SU-DHL-6 (cell line): ENCODE measurements around the gene GRB10.

ENCODE experiments used
- H2AFZ ChIP-seq: fragments of 200-600 bp; sonication (generic); 2 replicates; pipeline ENCODE4 v1.6.1; 2014; ENCODE audit warnings: low read depth, mild to moderate bottlenecking, moderate library complexity, mixed read lengths, antibody characterized with exemption, low read length; ENCODE audit not compliant: severe bottlenecking
- H3F3A ChIP-seq: fragments of 200-600 bp; shearing (Covaris generic); 2 replicates; pipeline ENCODE4 v1.6.0; 2016; ENCODE audit warnings: antibody characterized with exemption, mild to moderate bottlenecking; ENCODE audit not compliant: insufficient read depth
- H3K27ac ChIP-seq: fragments of 200-600 bp; sonication (generic); 2 replicates; pipeline ENCODE4 v1.5.1; 2016; ENCODE audit warnings: low read depth, mild to moderate bottlenecking, low read length, moderate library complexity, mixed read lengths
- H3K27me3 ChIP-seq: fragments of 200-600 bp; sonication (generic), shearing (Covaris generic); 2 replicates; pipeline ENCODE4 v1.6.0; 2014; ENCODE audit warnings: mild to moderate bottlenecking, low read length
- H3K36me3 ChIP-seq: fragments of 200-600 bp; sonication (generic); 2 replicates; pipeline ENCODE4 v1.6.1; 2014; ENCODE audit warnings: mild to moderate bottlenecking, low read length, mixed read lengths
- H3K4me2 ChIP-seq: fragments of 300-600, 200-600 bp; shearing (Covaris generic), sonication (generic); 2 replicates; pipeline ENCODE4 v1.6.0; 2014; ENCODE audit warnings: low read length, low read depth, mild to moderate bottlenecking; ENCODE audit not compliant: poor library complexity, severe bottlenecking
- H3K4me3 ChIP-seq: fragments of 200-600 bp; sonication (generic); 2 replicates; pipeline ENCODE4 v1.5.1; 2014; ENCODE audit warnings: antibody characterized with exemption, low read length, mild to moderate bottlenecking, mixed read lengths; ENCODE audit not compliant: insufficient read depth, poor library complexity, severe bottlenecking
- H3K79me2 ChIP-seq: fragments of 200-600 bp; sonication (generic); 2 replicates; pipeline ENCODE4 v1.6.1; 2014; ENCODE audit warnings: mild to moderate bottlenecking, low read length, moderate library complexity; ENCODE audit not compliant: insufficient read depth
- H3K9ac ChIP-seq: fragments of 200-600 bp; sonication (generic); 2 replicates; pipeline ENCODE4 v1.7.0; 2014; ENCODE audit warnings: mild to moderate bottlenecking, low read length
- H3K9me2 ChIP-seq: fragments of 200-600 bp; sonication (generic); replicated peaks from 2 replicates; pipeline ENCODE4 v1.6.1; 2014; ENCODE audit warnings: low read length; ENCODE audit not compliant: insufficient read depth
- H3K9me3 ChIP-seq: fragments of 200-600 bp; sonication (generic); 2 replicates; pipeline ENCODE4 v1.6.1; 2014; ENCODE audit warnings: low read length, mixed read lengths; ENCODE audit not compliant: insufficient read depth
- H4K20me1 ChIP-seq: fragments of 200-600 bp; sonication (generic); 2 replicates; pipeline ENCODE4 v1.6.1; 2014; ENCODE audit warnings: low read depth, mild to moderate bottlenecking, antibody characterized with exemption, low read length, moderate library complexity, mixed read lengths
- EZH2phosphoT487 ChIP-seq: fragments of 200-600 bp; sonication (generic), shearing (Covaris generic); conservative IDR thresholded peaks from 2 replicates; pipeline ENCODE4 v1.6.1; 2018; ENCODE audit warnings: mild to moderate bottlenecking, antibody characterized with exemption, low read length, moderate library complexity, mixed read lengths
- TF ChIP-seq, protein P1 (sequence below): fragments of 200-600 bp; sonication (generic); IDR thresholded peaks from one replicate; pipeline ENCODE4 v1.5.1; 2017; ENCODE audit warnings: antibody characterized with exemption, mild to moderate bottlenecking, low read length, moderate library complexity; ENCODE audit not compliant: insufficient read depth, poor library complexity, severe bottlenecking

Gene GRB10

DNA sequence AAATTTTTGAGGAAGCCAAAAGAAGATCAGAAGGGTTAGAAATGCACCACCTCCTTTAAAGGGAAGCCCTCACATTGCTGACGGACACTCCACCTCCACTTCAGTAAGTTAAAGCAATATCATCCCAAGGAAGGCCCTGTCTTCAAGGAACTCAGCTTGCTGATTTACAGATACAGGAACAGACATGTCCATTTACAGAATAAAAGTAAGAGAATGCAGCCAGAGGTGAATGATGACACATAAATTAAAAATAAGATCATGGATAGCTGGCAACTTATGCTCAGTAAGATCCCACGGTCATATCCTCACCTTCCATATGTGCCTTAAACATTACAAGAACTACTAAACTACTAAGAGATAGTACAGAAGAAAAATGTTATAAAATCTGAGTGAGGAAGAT, 20.4 kb downstream of the GRB10 start:
- TF ChIP-seq, protein P1, sequence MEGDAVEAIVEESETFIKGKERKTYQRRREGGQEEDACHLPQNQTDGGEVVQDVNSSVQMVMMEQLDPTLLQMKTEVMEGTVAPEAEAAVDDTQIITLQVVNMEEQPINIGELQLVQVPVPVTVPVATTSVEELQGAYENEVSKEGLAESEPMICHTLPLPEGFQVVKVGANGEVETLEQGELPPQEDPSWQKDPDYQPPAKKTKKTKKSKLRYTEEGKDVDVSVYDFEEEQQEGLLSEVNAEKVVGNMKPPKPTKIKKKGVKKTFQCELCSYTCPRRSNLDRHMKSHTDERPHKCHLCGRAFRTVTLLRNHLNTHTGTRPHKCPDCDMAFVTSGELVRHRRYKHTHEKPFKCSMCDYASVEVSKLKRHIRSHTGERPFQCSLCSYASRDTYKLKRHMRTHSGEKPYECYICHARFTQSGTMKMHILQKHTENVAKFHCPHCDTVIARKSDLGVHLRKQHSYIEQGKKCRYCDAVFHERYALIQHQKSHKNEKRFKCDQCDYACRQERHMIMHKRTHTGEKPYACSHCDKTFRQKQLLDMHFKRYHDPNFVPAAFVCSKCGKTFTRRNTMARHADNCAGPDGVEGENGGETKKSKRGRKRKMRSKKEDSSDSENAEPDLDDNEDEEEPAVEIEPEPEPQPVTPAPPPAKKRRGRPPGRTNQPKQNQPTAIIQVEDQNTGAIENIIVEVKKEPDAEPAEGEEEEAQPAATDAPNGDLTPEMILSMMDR = no peak
- TF ChIP-seq EZH2phosphoT487 = no peak
- Histone ChIP-seq H4K20me1 (no peaks in the 10 kb centered on the region), H3K79me2 (no peaks in the 10 kb centered on the region), H3F3A (no peaks in the 10 kb centered on the region), H3K4me2 (no peak overlapping the region), H3K4me3 (no peak overlapping the region), H3K9me2 (no peaks in the 10 kb centered on the region), H3K9me3 (no peaks in the 10 kb centered on the region), H3K27ac (no peak overlapping the region), H3K9ac (no peak overlapping the region), H3K27me3 (no peaks in the 10 kb centered on the region), H2AFZ (no peak overlapping the region), H3K36me3 (no peaks in the 10 kb centered on the region)

DNA sequence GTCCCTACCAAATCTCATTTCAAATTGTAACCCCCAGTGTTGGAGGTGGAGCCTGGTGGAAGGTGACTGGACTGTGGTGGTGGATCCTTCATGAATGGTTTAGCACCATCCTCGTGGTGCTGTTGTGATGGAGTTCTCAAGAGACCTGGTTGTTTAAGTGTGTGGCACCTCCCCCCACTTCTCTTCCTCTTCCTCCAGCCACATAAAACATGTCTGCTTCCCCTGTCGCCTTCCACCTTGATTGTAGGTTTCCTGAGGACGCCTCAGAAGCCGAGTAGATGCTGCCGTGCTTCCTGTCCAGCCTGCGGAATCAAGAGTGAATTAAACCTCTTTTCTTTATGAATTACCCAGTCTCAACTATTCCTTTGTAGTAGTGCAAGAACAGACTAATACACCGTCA, 21.0 kb downstream of the GRB10 start:
- no peaks in the 10 kb centered on the region for H4K20me1 ChIP-seq
- no peak overlapping the region for H3K4me3 ChIP-seq
- H3K79me2 ChIP-seq = no peaks in the 10 kb centered on the region
- no peaks in the 10 kb centered on the region for H3K36me3 ChIP-seq
- no peaks in the 10 kb centered on the region for H3K9me2 ChIP-seq
- no peaks in the 10 kb centered on the region for H3K9me3 ChIP-seq
- no peak overlapping the region for H3K9ac ChIP-seq
- no peak overlapping the region for H2AFZ ChIP-seq
- no peak overlapping the region for H3K27ac ChIP-seq
- H3F3A ChIP-seq = no peaks in the 10 kb centered on the region
- TF ChIP-seq, protein P1 = no peak
- TF ChIP-seq EZH2phosphoT487 = no peak
- no peaks in the 10 kb centered on the region for H3K27me3 ChIP-seq
- H3K4me2 ChIP-seq = no peak overlapping the region

DNA sequence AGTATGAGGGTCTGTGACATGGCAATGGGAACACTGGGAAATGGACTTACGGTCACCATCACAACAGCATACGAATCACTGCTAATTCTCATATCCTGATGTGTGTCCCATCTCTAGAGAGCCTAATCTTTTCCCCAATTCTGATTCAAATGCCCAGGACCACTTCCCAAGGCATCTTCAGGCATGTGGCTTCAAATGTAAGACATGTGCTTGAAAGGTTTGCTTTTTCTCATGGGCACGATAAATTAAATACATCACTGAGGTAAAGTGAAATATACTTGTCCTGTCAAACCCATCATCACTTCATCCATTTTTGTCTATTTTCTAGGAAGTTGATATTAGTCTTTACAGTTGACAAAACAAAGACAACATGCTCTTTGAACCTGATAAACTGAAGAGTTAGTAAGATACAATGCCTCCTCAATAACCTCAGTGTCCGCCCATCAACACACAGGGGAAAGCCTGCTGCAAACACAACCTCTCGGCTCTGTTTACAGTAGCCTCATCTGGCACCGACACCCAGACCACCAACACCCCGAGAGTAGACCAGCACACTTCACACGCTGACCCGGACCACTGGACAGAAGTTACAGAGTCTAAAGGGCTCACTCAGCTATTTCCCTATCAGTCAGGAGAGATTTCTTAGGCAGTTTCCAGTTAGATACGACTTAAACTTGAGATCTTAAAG, 24.8 kb downstream of the GRB10 start:
- TF ChIP-seq EZH2phosphoT487 = no peak
- TF ChIP-seq, protein P1 = no peak
- H3K79me2 ChIP-seq = no peaks in the 10 kb centered on the region
- H4K20me1 ChIP-seq = no peaks in the 10 kb centered on the region

More for the DNA sequence above, 24.8 kb downstream of the GRB10 start:
- H3K4me3 ChIP-seq = no peak overlapping the region
- no peak overlapping the region for H3K9ac ChIP-seq
- H2AFZ ChIP-seq = no peak overlapping the region
- no peak overlapping the region for H3K4me2 ChIP-seq
- no peaks in the 10 kb centered on the region for H3K36me3 ChIP-seq
- no peaks in the 10 kb centered on the region for H3K9me2 ChIP-seq
- H3F3A ChIP-seq = no peaks in the 10 kb centered on the region
- no peaks in the 10 kb centered on the region for H3K9me3 ChIP-seq
- H3K27me3 ChIP-seq = no peaks in the 10 kb centered on the region
- H3K27ac ChIP-seq = no peak overlapping the region
